Stimulated activated CD8-positive, alpha-beta memory T cell treated with anti-CD3 and anti-CD28 coated beads, Interleukin-7, amount 100 ng/mL, for 4 hours (primary cell): ENCODE measurements around the gene SLPI.

Experiments used
- DNase-seq, 2 donors: peaks; one replicate each; pipeline ENCODE4 v3.0.0-alpha.2; 2020; ENCODE audit warnings: low read depth in 2 of 2

The SLPI gene

GRCh38 chr20:45254383-45255262, at the start of gene SLPI:
TSS of gene SLPI (minus strand) at chr20:45254564. CDS start at chr20:45254543, 21 bp downstream.
- no peak for DNase-seq

GRCh38 chr20:45303586-45304463, 49.5 kb upstream of the SLPI start:
- DNase-seq = no peak

GRCh38 chr20:45301824-45302271, 47.5 kb upstream of the SLPI start:
- DNase-seq = no peak

GRCh38 chr20:45300961-45301360, 46.6 kb upstream of the SLPI start:
- DNase-seq = no peak

GRCh38 chr20:45299786-45300185, 45.4 kb upstream of the SLPI start:
- no peak for DNase-seq

- no peak for DNase-seq
Measured at GRCh38 chr20:45297786-45298497, 43.6 kb upstream of the SLPI start.

GRCh38 chr20:45294659-45295058, 40.3 kb upstream of the SLPI start:
- no peak for DNase-seq

GRCh38 chr20:45294003-45294368, 39.6 kb upstream of the SLPI start:
- no peak for DNase-seq

- peak; percentile 56 to 69 for DNase-seq
Measured at GRCh38 chr20:45293041-45294002, 39.0 kb upstream of the SLPI start.

- DNase-seq = no peak
Measured at GRCh38 chr20:45292343-45292742, 38.0 kb upstream of the SLPI start.

GRCh38 chr20:45291526-45291925, 37.2 kb upstream of the SLPI start:
- no peak for DNase-seq

GRCh38 chr20:45290677-45291355, 36.5 kb upstream of the SLPI start:
- DNase-seq = peak; percentile 20 to 43

GRCh38 chr20:45289942-45290676, 35.7 kb upstream of the SLPI start:
- no peak for DNase-seq

GRCh38 chr20:45288860-45289259, 34.5 kb upstream of the SLPI start:
- no peak for DNase-seq

- DNase-seq = no peak
Measured at GRCh38 chr20:45288376-45288775, 34.0 kb upstream of the SLPI start.

GRCh38 chr20:45283551-45284057, 29.2 kb upstream of the SLPI start:
- no peak for DNase-seq

GRCh38 chr20:45282700-45283550, 28.6 kb upstream of the SLPI start:
- DNase-seq = no peak

- DNase-seq = no peak
Measured at GRCh38 chr20:45279992-45280391, 25.6 kb upstream of the SLPI start.
